CD4-positive, alpha-beta T cell treated with Interleukin-6 at 100 ng/mL for 8 hours (primary cell): ENCODE data around the gene OSER1.
"Not testable (repeated sequence)": the region's sequence is repeated elsewhere in the genome, so short reads cannot be mapped to it uniquely, and the experiment has no call there.

ENCODE experiments used
- DNase-seq: peaks from one replicate; pipeline ENCODE4 v3.0.0-alpha.2; 2020; ENCODE audit warnings: mixed read lengths, low spot score

OSER1 gene

DNA sequence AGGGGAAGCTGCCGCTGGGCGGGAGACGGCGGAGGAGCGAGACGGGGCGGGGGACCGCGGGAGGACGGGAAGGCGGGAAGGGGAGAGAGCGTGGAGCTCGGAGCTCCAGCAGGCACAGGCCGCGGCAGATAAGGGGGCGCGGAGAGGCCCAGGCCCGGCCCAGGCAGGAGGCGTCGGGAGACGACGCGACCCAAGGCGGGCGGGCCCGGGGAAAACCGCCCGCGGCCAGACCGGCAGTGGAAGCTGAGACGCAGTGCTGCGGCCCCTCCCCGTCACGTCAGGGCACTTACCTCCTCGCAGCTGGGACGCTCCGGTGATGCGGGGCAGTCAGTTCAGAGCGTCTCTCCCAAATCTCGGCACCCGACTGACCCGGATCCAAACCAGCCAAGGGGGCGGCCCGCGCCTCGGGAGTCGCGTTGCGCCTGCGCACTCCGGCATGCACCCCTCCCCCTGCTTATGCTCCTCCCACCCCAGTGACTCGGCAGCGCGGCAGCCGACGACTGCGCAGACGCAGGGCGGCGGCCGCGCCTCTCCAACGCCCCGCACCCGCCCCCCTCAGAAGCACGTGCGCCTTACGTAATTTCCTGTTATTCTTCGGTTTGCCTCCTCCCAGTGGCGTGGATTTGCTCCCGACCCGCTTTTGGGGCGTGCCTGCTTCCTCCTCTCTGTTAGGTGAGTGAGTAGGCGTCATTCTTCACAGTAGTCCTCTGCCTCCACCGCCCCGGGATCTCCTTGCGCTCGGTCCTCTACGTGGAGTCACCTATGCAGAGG, at the start of gene OSER1:
Gene OSER1 (minus strand): TSS at position 366 of the 771 bp plus-strand sequence. CDS start 3,814 bp downstream, outside the sequence.
- DNase-seq = peak; percentile 97

DNA sequence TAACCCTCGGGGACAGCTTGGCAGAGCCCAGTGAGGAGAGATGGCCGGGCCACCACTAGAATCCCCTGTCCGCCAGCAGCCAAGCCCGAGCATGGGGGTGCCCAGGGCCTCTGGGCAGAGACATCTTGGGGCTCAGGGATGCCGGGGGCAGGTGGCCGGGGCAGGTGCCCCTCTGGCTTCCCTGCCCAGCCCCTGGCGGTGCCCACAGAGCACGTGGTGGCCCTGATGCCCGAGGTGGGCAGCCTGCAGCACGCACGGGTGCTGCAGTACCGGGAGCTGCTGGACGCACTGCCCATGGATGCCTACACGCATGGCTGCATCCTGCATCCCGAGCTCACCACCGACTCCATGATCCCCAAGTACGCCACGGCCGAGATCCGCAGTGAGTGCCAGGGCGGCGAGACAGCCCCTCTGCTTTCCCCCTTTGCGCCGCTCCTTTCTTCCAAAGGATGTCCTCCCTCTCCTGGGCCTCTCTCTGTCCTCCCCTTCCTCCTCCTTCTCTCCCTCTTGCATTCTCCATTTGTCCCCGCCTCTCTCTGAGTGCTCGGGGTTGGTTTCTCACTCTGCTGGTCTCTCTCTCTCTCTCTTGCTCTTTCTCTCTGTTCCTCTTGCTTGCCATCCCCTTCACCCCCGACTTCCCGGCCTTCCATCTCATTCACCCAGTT, 47.8 kb upstream of the OSER1 start:
- no peak for DNase-seq

DNA sequence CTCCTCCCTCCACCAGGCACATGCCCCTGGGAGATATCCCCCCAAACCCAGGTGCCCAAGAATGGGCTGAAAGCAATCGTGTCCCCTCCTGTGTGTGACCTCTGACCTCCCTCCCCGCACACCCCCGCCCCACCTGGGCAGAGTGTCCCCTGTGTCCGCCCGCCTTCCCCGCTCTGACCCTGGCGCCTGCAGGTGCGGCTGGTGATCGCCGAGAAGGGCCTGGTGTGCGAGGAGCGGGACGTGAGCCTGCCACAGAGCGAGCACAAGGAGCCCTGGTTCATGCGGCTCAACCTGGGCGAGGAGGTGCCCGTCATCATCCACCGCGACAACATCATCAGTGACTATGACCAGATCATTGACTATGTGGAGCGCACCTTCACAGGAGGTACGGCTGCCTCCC, 46.4 kb upstream of the OSER1 start:
- DNase-seq = no peak

DNA sequence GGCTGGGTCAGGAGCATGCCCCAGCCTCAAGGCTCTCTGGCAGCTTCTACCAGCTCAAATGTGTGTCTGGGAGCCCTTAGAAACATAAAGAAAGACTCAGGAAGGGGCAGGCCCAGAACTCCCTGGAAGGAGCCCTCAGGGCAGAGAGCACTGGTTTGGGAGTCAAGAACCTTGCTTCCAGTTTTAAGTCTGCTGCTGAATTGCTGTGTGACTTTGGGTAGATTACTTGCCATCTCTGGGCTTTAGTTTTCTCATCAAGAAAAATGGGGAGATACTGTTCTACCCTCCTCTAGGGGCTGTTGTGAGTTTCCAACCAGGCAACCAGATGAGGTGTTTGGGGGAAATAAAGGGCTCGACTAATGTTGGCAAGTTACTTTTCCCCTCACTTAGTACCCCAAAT, 45.4 kb upstream of the OSER1 start:
- no peak for DNase-seq

DNA sequence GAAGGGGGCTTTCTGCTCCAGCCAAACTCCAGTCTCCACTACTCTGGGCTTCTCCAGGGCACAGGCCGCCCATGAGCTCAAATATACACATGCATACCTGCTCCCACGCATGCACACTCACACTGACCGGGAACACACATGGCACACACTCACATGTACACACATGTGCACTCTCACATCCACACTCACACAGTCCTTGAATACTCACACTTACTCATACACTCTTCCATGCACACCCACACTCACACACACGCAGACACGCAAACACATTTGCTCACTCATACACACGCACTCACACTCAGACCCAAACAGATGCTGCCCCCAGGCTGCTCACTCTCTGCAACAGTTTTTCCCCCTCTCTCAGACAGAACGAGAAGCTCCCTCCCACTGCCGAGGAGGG, 43.5 kb upstream of the OSER1 start:
- DNase-seq = no peak

DNA sequence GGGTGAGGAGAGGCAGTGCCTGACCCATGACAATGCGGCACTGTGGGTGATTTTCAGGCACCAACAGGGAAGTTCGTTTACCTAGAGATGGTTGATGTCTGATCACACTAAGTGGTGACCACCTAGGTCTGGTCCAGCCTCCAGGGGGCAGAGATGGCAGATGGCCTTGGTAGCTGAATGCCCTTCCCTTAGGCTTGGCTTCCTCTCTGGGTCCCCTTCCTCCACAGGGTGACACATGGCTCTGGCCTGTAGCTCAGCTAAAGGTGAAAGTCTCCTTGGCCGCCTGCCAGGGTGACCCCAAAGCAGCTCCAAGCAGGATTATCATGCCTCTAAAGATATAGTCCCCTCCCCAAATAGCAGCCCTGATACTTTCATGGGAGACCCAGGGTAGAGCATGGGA, 43.0 kb upstream of the OSER1 start:
- no peak for DNase-seq

DNA sequence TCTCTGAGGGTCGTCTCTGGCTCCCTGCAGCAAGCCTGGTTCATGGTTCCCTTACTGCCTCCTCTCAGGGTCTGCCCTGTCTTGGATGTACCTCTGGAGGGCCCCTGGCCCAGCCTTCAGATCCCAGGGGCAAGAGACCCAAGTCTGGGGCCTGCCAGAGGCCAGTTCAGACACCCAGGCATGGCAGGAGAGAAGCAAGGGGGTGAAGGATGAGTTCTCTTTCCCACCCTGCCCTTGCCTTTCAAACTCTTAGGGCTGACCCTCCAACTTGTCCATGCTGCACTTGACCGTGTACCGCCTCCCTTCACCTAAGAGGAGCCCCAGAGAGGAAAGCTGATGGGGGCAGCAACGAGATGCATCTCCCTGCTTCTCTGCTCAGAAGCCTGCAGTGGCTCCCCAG, 40.7 kb upstream of the OSER1 start:
- DNase-seq = no peak

DNA sequence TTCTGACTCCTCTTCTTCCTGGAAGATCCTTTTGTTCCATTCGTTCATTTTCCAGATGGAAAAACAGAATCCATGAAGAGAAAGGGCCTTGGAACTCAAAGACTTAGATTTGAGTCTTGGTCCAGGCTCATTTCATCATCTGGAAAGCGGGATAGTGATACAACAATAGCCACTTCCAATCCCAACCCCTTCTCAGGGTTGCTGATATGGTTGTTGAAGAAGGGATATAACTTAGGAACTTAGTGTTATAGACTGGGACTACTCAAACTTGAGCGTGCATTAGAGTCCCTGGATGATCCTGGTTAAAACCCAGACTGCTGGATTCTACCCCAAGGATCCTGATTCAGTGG, 37.8 kb upstream of the OSER1 start:
- no peak for DNase-seq

DNA sequence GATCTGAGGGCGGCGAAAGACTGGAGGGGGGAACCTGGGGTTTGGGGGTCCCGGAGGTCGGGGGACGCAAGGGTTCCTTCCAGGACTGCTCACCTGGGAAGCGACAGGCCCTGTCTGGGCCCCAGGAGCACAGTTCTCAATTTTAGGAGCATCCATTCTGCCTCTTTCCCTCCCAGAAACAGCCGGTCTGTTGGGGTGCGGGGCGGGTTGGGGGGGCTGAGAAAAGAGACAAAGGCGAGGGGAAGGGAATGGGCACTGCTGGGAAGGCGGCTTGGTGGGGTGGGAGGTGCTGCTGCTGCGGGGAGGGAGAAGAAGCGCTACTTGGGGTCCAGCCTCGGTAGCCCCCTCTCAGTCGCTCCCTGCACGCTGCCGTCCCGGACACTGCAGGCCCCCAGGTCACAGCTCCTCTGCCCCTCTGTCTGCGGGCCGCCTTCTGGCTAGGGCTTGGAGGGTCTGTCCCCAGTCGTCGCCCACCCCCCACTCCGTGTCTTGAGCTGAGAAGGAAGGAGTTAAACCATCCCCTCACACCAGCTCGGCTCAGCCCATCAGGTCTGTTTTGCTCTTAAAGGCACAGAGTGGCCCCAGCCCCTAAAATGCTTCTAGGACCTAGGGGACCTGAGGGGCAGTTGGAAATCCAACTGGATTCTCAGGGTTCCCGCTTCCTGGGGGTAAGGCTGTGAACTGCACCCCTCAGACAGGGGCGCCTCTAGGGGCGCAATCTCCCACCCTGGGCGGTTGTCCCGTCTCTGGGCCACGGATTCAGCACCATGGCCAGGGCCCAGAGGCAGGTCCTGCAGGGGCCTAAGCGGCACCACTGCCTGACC, 37.2 kb upstream of the OSER1 start:
- DNase-seq = no peak

DNA sequence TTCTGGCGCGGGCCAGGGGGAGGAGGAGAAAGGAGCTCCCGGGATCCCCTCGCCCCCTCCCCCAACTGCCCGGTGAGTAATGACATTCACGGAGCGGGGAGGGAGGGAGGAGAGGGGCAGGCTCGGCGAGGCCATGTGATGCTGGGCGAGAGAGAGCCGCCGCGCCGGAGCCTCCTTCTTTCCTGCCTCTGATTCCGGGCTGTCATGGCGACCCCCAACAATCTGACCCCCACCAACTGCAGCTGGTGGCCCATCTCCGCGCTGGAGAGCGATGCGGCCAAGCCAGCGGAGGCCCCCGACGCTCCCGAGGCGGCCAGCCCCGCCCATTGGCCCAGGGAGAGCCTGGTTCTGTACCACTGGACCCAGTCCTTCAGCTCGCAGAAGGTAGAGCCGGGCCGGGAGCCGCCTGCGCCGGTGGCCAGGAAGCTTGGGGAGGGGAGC, 36.6 kb upstream of the OSER1 start, which contains the start of gene GDAP1L1:
Gene GDAP1L1 (plus strand): TSS at position 178 of the 441 bp plus-strand sequence. CDS start 27 bp downstream, at position 205.
- no peak for DNase-seq

DNA sequence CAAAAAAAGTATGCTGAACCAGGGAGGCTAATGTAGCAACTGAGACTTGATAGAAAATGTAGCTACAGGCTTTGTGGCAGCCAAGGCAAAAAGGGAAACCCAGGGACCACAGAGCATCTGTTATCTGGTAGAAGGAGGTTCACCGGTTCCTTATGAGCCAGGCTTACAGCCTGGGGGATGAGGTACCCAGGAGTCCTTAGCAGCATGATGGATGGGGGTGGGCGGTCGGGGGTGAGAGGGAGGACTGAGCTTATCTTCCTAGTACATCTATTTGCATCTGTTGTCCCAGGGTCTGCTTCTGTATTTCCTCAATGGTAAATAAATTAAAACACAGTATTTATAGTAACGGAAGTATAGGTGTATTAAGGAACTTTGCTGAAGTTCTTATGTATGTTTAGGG, 35.4 kb upstream of the OSER1 start:
- DNase-seq = no peak

DNA sequence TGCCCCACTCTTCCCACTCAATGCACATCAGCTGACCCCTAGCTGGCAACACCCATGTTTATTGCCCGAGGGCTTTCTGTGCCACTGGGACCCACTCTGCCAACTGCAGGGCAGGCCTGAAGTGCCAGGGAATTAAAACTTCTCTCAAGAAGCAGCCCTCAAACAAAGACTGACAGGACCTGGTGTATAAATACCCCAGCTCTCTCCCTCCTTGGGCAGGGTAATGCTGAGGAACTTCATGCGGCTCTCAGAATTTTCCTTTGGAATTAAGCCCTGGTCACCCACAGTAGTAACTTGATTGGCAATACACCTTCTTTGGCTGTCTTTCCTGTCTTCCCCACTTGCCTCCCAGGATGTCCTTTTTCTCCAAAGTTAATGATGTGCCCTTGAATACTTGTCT, 31.2 kb upstream of the OSER1 start:
- DNase-seq = no peak

DNA sequence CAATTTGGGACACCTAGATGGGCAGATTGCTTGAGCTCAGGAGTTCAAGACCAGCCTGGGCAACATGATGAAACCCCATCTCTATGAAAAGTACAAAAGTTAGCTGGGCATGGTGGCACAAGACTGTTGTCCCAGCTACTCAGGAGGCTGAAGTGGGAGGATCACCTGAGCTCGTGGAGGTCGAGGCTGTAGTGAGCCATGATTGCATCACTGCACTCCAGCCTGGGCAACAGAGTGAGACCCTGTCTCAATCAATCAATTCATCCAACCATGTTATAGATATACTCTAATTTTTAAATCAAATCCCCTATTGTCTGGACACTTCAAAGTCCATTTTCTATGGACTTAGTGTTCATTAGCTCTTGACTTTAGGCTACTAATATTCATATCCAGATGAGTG, 26.3 kb upstream of the OSER1 start:
- not testable (repeated sequence) for DNase-seq

DNA sequence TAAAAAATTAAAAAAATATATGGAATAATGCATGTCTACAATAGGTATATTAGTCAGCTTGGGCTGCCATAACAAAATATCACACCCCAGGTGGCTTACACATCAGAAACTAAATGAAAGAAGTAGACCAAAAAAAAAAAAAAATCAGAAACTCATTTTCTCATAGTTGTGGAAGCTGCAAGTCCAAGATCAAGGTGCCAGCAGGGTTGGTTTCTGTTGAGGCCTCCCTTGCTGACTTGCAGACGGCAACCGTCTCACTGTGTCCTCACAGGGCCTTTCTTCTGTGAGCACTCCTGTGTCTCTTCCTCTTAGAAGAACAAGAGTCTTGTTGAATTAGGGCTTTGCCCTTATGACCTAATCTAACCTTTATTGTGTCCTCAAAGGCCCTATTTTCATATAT, 25.1 kb upstream of the OSER1 start:
- no peak for DNase-seq

DNA sequence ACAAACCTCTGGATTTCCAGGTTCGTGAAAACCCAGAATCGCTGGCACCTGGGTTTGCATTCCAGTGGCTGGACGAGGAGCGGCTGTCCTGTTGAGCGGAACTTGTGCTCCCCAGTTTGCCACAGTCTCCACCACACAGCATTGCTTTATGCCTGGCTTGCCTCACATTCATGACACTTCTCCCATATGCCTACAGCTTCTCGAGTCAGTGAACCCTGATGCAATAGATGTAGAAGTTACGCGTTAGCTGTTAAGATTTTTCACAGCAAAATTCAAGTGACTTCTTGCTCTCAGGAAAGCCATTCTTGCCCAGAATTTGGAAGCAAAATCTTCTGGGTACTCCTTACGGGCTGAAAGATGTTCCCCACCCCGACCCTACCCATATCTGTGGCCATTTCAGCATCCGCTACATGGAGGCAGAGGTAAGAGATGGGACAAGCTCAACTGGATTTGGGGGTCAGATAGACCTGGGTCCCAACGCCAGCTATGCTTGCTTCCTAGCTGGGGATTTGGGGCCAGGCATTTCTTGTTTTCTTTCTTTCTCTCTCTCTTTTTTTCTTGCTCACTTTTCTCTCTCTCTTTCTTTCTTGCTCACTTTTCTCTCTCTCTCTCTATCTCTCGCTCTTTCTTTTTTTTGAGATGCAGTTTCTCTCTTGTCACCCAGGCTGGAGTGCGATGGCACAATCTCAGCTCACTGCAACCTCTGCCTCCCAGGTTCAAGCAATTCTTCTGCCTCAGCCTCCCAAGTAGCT, 24.2 kb upstream of the OSER1 start:
- DNase-seq = no peak

DNA sequence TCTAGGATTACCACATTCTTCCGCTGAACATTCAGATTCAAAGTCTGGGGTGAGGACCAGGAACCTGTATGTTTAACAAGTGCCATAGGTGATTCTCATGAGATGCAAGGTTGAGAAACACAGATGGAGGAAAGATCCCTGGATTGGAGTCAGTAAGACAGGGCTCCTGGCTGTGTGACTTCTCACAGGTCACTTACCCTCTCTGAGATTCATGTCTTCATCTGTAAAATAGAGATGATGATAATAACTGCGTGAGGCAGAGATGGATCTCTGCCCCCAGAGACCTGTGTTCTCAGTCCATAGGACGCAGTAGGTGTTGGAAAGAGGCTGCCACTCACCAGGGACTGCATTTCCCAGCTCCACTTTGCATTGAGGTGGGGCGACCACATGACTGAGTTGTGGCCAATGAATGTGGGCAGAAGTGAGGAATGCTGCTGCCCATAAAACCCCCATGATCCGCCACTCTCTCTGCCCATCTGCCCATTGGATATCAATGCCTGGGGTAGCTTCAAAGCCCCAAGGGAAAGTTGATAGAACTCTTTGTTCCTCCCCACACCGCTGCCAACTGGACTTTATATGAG, 23.0 kb upstream of the OSER1 start:
- DNase-seq = no peak

DNA sequence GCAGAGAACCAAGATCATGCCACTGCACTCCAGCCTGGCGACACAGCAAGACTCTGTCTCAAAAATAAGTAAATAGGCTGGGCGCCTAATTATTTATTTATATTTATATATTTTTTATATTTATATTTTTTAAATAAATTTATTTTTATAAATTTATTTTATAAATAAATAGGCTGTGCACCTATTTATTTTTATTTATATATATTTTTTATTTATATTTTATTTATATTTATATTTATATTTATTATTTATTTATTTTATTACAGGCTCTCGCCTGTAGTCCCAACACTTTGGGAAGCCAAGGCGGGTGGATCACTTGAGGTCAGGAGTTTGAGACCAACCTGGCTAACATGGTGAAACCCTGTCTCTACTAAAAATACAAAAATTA, 21.9 kb upstream of the OSER1 start:
- not testable (repeated sequence) for DNase-seq

DNA sequence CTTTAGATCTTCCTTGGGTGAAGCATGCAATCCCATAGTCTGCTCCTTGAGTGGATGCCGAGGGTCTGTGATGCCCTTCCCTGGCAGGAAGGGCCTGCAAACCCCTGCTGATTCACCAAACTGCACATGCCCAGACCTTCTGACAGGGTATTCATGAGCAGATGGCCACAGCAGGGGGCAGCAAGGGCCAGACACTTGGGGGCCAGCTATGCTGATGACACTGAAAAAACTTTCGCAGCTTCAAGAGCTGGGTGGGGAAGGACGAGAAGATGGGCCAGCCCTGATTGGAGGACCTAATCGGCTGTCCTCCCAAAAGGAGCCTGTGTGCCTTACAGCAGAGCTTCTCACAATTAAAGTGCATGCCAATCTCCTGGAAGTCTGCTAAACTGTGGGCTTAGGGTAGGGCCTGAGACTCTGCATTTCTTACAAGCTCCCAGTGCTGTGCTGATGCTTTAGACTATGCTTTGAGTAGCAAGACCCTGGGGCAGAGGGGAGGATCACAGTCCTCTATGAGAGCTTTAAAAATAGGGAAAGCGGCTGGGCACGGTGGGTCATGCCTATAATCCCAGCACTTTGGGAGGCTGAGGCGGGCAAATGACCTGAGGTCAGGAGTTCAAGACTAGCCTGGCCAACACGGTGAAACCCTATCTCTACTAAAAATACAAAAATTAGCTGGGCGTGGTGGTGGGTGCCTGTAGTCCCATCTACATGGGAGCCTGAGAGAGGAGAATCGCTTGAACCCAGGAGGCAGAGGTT, 21.3 kb upstream of the OSER1 start:
- DNase-seq = no peak

DNA sequence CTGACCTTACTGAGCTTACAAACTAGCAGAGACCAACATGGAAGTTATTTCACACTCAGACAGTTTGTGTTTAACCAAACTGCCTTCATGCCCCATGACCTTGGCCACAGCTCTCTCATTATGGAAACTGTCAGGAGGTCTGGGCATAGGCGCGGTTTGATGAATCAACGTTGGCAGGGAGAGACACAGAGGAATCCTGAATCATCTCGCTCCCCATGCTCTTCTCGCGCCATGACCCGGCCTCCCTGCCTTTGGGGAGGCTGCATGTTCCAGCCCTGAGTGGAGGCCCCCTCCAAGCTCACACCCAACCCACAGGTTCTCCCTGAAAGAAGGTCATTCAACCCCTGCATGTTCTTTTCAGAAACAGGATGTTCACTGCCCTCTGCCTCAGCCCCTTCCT, 20.6 kb upstream of the OSER1 start:
- no peak for DNase-seq

DNA sequence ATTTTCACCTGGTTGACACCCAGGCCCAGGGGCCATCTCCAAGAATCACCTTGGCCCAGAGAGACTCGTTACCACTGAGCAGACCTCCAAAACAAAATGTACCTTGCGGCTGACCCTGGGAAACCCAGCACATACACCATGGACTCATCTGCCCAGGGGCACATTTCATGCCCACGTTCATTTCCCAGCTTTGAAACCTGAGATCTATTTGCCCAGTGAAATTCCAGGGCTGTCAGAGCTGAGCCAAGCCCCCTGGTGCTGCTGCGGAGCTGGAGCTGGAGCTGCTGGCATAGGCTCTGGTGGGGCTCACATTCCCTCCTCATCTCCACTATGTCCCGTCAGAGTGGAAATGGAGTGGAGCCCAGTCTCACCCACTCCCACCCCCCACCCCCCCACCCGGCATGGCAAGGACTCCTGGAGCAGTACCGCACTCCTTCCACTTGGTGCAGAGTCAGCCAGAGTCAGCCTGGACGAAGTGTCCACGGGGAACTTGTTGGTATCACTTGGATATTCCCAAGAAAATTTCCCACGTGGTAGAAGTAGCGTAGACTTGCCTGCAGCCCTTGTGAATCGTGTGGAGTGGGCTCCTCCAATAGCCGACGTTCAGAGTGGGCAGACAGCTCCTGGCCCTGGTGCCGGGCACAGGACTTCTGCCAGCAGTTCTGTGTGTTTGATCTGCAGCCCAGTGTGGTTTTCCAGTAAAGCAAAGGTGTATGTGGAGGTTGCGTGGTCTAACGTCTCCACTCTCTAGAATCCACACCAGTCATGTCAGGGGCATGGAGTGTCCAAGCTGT, 18.1 kb upstream of the OSER1 start:
- no peak for DNase-seq
